HG02642 (cell line): ENCODE data around the gene NHS.

Experiments used
- ATAC-seq: cut with Tn5 transposase; IDR thresholded peaks from one replicate; pipeline ENCODE4 v1.9.1; 2021; ENCODE audit warnings: mild to moderate bottlenecking; ENCODE audit not compliant: unreplicated experiment, poor library complexity

NHS gene

GRCh38 chrX:17403972-17404371, 29.0 kb downstream of the NHS start:
- no peak for ATAC-seq

- no peak for ATAC-seq
These were observed 30.4 kb downstream of the NHS start for GRCh38 chrX:17405225-17405969.

- no peak for ATAC-seq
These were observed 34.7 kb downstream of the NHS start for GRCh38 chrX:17409566-17410290.

- no peak for ATAC-seq
These were observed 35.7 kb downstream of the NHS start for GRCh38 chrX:17410651-17411050.

- no peak for ATAC-seq
These were observed 36.2 kb downstream of the NHS start for GRCh38 chrX:17411205-17411604.

- no peak for ATAC-seq
These were observed 37.7 kb downstream of the NHS start for GRCh38 chrX:17412692-17413091.

- no peak for ATAC-seq
These were observed 38.2 kb downstream of the NHS start for GRCh38 chrX:17413228-17413627.

- no peak for ATAC-seq
These were observed 39.1 kb downstream of the NHS start for GRCh38 chrX:17414027-17414658.

GRCh38 chrX:17414839-17415238, 39.8 kb downstream of the NHS start:
- ATAC-seq, result no peak

- no peak for ATAC-seq
These were observed 40.3 kb downstream of the NHS start for GRCh38 chrX:17415242-17415810.

- no peak for ATAC-seq
These were observed 42.4 kb downstream of the NHS start for GRCh38 chrX:17417372-17417771.

- no peak for ATAC-seq
These were observed 50.1 kb downstream of the NHS start for GRCh38 chrX:17425136-17425535.

- ATAC-seq, result no peak
These were observed 50.6 kb downstream of the NHS start for GRCh38 chrX:17425551-17425950.

- no peak for ATAC-seq
These were observed 56.2 kb downstream of the NHS start for GRCh38 chrX:17431171-17431570.

GRCh38 chrX:17432158-17432557, 57.2 kb downstream of the NHS start:
- ATAC-seq, result no peak

GRCh38 chrX:17433965-17434364, 59.0 kb downstream of the NHS start:
- no peak for ATAC-seq

GRCh38 chrX:17435476-17435875, 60.5 kb downstream of the NHS start:
- no peak for ATAC-seq

GRCh38 chrX:17438221-17438620, 63.2 kb downstream of the NHS start:
- no peak for ATAC-seq

GRCh38 chrX:17440258-17440657, 65.3 kb downstream of the NHS start:
- ATAC-seq, result no peak

- no peak for ATAC-seq
These were observed 65.8 kb downstream of the NHS start for GRCh38 chrX:17440836-17441235.

- ATAC-seq, result no peak
These were observed 67.0 kb downstream of the NHS start for GRCh38 chrX:17441965-17442364.
